Measurements from ENCODE around the gene TNIP3. TPM values are rescaled to one million over a fixed set of nuclear protein-coding genes. Genes with fewer than 3 reads are reported as not detected.
"Not testable (repeated sequence)": the region's sequence is repeated elsewhere in the genome, so short reads cannot be mapped to it uniquely, and the experiment has no call there.

Gene TNIP3
- total RNA-seq: 1 to 10 TPM; 1.9 to 2.4 TPM

GRCh38 chr4:121164291-121164690 lies at the start of gene TNIP3:
TSS of gene TNIP3 (minus strand) at chr4:121164321. CDS start at chr4:121164125, 196 bp downstream.
- H3K9me3 Mint-ChIP-seq: peaks cover 2% of the 10 kb centered on the region
- peaks cover 1% of the 10 kb centered on the region for H3K36me3 Mint-ChIP-seq (ENCODE audit: low read depth)
- H3K27ac Mint-ChIP-seq: no peak within 1 kb of the TSS
- ChIA-PET POLR2A (no interaction called here), CTCF (interaction anchor here (2.9 to 3.7 kb wide), 2 partner anchors 28 to 144 kb away, joined by 12 to 21 read pairs; no protein-coding TSS in a partner anchor)
- H3K4me3 Mint-ChIP-seq: no peak within 1 kb of the TSS
- intact Hi-C loops (cut with micrococcal nuclease): no loop called here
- DNase-seq: no peak
- H3K27me3 Mint-ChIP-seq: no peaks in the 10 kb centered on the region
- TF ChIP-seq CTCF (IDR thresholded peaks at IDR 0.05): no peak
- peaks cover 34% of the 10 kb centered on the region for H3K4me1 Mint-ChIP-seq (ENCODE audit: low read depth)
- ATAC-seq: no peak

GRCh38 chr4:121212806-121213205 lies 48.7 kb upstream of the TNIP3 start:
- intact Hi-C loops (cut with micrococcal nuclease): no loop called here
- Mint-ChIP-seq H3K9me3 (no peaks in the 10 kb centered on the region), H3K36me3 (ENCODE audit: low read depth) (no peaks in the 10 kb centered on the region), H3K27ac (no peak overlapping the region), H3K4me1 (ENCODE audit: low read depth) (peaks cover 10% of the 10 kb centered on the region), H3K27me3 (no peaks in the 10 kb centered on the region), H3K4me3 (no peak overlapping the region)
- ATAC-seq: no peak
- CTCF ChIA-PET: interaction anchor here (0.9 to 2.6 kb wide), 4 partner anchors 13 to 95 kb away, joined by 3 to 17 read pairs (median 5); no protein-coding TSS in a partner anchor
- TF ChIP-seq CTCF (IDR thresholded peaks at IDR 0.05): no peak
- DNase-seq: no peak
- POLR2A ChIA-PET: no interaction called here

GRCh38 chr4:121209171-121209570 lies 45.0 kb upstream of the TNIP3 start:
- H3K27ac Mint-ChIP-seq: no peak overlapping the region
- peaks cover 8% of the 10 kb centered on the region for H3K4me1 Mint-ChIP-seq (ENCODE audit: low read depth)
- TF ChIP-seq CTCF (IDR thresholded peaks at IDR 0.05): no peak

GRCh38 chr4:121208244-121209007 lies 44.3 kb upstream of the TNIP3 start:
- no peak for DNase-seq
- POLR2A ChIA-PET: no interaction called here
- H3K9me3 Mint-ChIP-seq: peaks cover 1% of the 10 kb centered on the region

More at GRCh38 chr4:121209171-121209570, 45.0 kb upstream of the TNIP3 start:
- intact Hi-C loops (cut with micrococcal nuclease): no loop called here
- ChIA-PET POLR2A (no interaction called here), CTCF (interaction anchor here (0.8 to 3.7 kb wide), 6 partner anchors 11 to 98 kb away, joined by 3 to 20 read pairs (median 4); no protein-coding TSS in a partner anchor)
- ATAC-seq: no peak
- H3K36me3 Mint-ChIP-seq (ENCODE audit: low read depth): no peaks in the 10 kb centered on the region
- H3K27me3 Mint-ChIP-seq: no peaks in the 10 kb centered on the region
- no peak for DNase-seq
- no peak overlapping the region for H3K4me3 Mint-ChIP-seq
- H3K9me3 Mint-ChIP-seq: peaks cover 1% of the 10 kb centered on the region

GRCh38 chr4:121205777-121206176 lies 41.7 kb upstream of the TNIP3 start:
- not testable (repeated sequence) for H3K36me3 Mint-ChIP-seq (ENCODE audit: low read depth)

More at GRCh38 chr4:121208244-121209007, 44.3 kb upstream of the TNIP3 start:
- Mint-ChIP-seq H3K36me3 (ENCODE audit: low read depth) (no peaks in the 10 kb centered on the region), H3K4me3 (no peak overlapping the region), H3K27ac (no peak overlapping the region), H3K4me1 (ENCODE audit: low read depth) (peaks cover 4% of the 10 kb centered on the region), H3K27me3 (no peaks in the 10 kb centered on the region)
- TF ChIP-seq CTCF (IDR thresholded peaks at IDR 0.05): no peak
- intact Hi-C loops (cut with micrococcal nuclease): no loop called here
- CTCF ChIA-PET: interaction anchor here (0.8 to 3.7 kb wide), 6 partner anchors 11 to 99 kb away, joined by 3 to 20 read pairs (median 4); no protein-coding TSS in a partner anchor
- no peak for ATAC-seq

More at GRCh38 chr4:121205777-121206176, 41.7 kb upstream of the TNIP3 start:
- intact Hi-C loops (cut with micrococcal nuclease); H3K4me1 Mint-ChIP-seq (ENCODE audit: low read depth); H3K27me3 Mint-ChIP-seq; POLR2A ChIA-PET; H3K27ac Mint-ChIP-seq; H3K9me3 Mint-ChIP-seq; H3K4me3 Mint-ChIP-seq; ATAC-seq; DNase-seq: not testable (repeated sequence)
- CTCF ChIA-PET: interaction anchor here (1.0 to 3.7 kb wide), 4 partner anchors 13 to 16 kb away, joined by 3 to 20 read pairs (median 4); no protein-coding TSS in a partner anchor

Data from activated CD8-positive, alpha-beta T cell treated with anti-CD3 and anti-CD28 coated beads for 36 hours (primary cell).